GM12873 (cell line): ENCODE measurements around the gene MORC2.

Experiments used
- CTCF ChIP-seq: IDR thresholded peaks from 2 replicates; pipeline ENCODE4 v1.5.1; 2012; ENCODE audit warnings: low read depth, mild to moderate bottlenecking, moderate library complexity, low read length, control low read depth; ENCODE audit not compliant: insufficient read depth; ENCODE audit errors: missing control alignments

MORC2 gene

GRCh38 chr22:30876915-30877553 lies 91.5 kb downstream of the MORC2 start:
- no peak for TF ChIP-seq CTCF

DNA sequence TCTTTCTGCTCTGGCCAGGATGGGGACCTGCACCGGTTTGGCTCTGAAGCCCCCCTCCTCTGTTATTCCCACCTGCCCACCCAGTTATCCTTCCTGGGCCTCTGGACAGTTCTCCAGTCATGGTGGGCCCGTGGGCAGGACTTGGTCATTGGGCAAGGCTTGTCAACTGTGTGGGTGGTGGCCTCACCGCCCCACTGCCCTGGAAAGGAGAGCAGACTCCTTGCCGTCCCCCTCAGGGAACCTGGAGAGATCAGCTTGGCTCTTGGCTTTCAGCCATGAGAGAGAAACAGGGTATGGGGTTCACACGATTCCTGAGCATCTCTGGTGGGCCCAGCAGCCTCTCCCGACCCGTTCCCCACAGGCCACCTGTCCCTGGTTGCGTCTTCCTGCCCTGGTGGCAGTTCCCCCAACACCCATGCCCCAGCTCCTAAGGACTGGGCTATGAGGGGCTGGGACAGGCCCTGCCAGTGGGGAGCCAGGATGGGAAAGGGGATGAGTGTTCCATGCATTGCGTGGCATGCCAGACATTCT lies 92.3 kb downstream of the MORC2 start:
- no peak for TF ChIP-seq CTCF

GRCh38 chr22:30875481-30876215 lies 92.9 kb downstream of the MORC2 start:
- TF ChIP-seq CTCF: no peak
